ENCODE data around the gene BTC.

DNA sequence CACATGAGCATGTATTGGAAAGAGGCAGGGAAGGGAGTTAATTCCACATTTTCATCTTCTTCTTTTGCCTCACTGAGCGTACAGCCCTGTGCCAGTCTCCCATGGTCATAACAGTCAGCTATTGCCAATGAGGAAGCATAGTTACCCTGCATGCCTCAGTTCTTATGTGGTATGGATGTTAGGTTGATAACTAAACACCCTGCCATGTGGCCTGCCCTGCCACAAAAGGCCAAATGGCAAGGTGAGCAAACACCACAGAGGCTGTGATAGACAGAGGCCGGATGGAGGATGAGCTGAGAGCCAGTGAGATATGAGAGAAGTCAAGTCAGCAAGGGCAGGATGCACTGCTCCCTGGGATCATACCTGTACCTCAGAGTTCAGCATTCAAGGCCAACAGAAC, 59.3 kb downstream of the BTC start:
- no peak for TF ChIP-seq EZH2 (IDR thresholded peaks at IDR 0.05; ENCODE audit: low read depth)
- TF ChIP-seq, protein P1, sequence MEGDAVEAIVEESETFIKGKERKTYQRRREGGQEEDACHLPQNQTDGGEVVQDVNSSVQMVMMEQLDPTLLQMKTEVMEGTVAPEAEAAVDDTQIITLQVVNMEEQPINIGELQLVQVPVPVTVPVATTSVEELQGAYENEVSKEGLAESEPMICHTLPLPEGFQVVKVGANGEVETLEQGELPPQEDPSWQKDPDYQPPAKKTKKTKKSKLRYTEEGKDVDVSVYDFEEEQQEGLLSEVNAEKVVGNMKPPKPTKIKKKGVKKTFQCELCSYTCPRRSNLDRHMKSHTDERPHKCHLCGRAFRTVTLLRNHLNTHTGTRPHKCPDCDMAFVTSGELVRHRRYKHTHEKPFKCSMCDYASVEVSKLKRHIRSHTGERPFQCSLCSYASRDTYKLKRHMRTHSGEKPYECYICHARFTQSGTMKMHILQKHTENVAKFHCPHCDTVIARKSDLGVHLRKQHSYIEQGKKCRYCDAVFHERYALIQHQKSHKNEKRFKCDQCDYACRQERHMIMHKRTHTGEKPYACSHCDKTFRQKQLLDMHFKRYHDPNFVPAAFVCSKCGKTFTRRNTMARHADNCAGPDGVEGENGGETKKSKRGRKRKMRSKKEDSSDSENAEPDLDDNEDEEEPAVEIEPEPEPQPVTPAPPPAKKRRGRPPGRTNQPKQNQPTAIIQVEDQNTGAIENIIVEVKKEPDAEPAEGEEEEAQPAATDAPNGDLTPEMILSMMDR (conservative IDR thresholded peaks at IDR 0.05): no peak
